Epithelial cell of esophagus (primary cell): ENCODE data around the gene TNFAIP6.
"Not testable (repeated sequence)": the region's sequence is repeated elsewhere in the genome, so short reads cannot be mapped to it uniquely, and the experiment has no call there.

Experiments used
- DNase-seq: peaks from one replicate; pipeline ENCODE4 v3.0.0; 2010; ENCODE audit warnings: low read depth
- H3K4me3 ChIP-seq: 2 replicates; pipeline ENCODE4 v1.5.1; 2011; ENCODE audit warnings: mild to moderate bottlenecking, low read length, control low read depth
- CTCF ChIP-seq: IDR thresholded peaks from 2 replicates; pipeline ENCODE4 v1.5.1; 2011; ENCODE audit warnings: low read depth, mild to moderate bottlenecking, low read length, control low read depth, inconsistent platforms; ENCODE audit not compliant: insufficient read depth; ENCODE audit errors: missing control alignments

TNFAIP6 gene

GRCh38 chr2:151334082-151334815 is 23.1 kb upstream of the TNFAIP6 start:
- DNase-seq, result peak; percentile 46
- TF ChIP-seq CTCF, result no peak
- H3K4me3 ChIP-seq, result no peak overlapping the region

GRCh38 chr2:151336863-151337371 is 20.5 kb upstream of the TNFAIP6 start:
- DNase-seq, result no peak
- no peak for TF ChIP-seq CTCF
- no peak overlapping the region for H3K4me3 ChIP-seq

GRCh38 chr2:151337643-151338042 is 19.7 kb upstream of the TNFAIP6 start:
- H3K4me3 ChIP-seq, result no peak overlapping the region
- DNase-seq, result no peak
- TF ChIP-seq CTCF, result no peak

- H3K4me3 ChIP-seq, result no peak overlapping the region
- no peak for TF ChIP-seq CTCF
- DNase-seq, result no peak
Measured at GRCh38 chr2:151338115-151338514, 19.3 kb upstream of the TNFAIP6 start.

- H3K4me3 ChIP-seq, result no peak overlapping the region
- no peak for DNase-seq
- TF ChIP-seq CTCF, result no peak
Measured at GRCh38 chr2:151343073-151343472, 14.3 kb upstream of the TNFAIP6 start.

- not testable (repeated sequence) for H3K4me3 ChIP-seq
- DNase-seq, result peak; percentile 47
Measured at GRCh38 chr2:151344191-151344590, 13.2 kb upstream of the TNFAIP6 start.

GRCh38 chr2:151344906-151345305 is 12.5 kb upstream of the TNFAIP6 start:
- H3K4me3 ChIP-seq, result no peak overlapping the region
- TF ChIP-seq CTCF, result no peak
- peak; percentile 36 for DNase-seq
